GM12878 (cell line): ENCODE measurements around the gene POMT2. TPM values are rescaled to one million over a fixed set of nuclear protein-coding genes. Genes with fewer than 3 reads are reported as not detected.

Experiments
- CBX3 ChIP-seq: fragments of 200-600 bp; sonication (generic); IDR thresholded peaks from 2 replicates; pipeline ENCODE4 v1.6.1; 2016; ENCODE audit warnings: low read depth, borderline replicate concordance
- CUX1 ChIP-seq: IDR thresholded peaks from 2 replicates; pipeline ENCODE4 v1.6.1; 2012; ENCODE audit warnings: improper control_type of control experiment, low read depth, low read length; ENCODE audit not compliant: insufficient replicate concordance
- HDAC2 ChIP-seq: fragments of 200-600 bp; sonication (generic); IDR thresholded peaks from 2 replicates; pipeline ENCODE4 v1.6.1; 2017
- IRF3 ChIP-seq: fragments of 450-650 bp; IDR thresholded peaks from 2 replicates; pipeline ENCODE4 v1.6.1; 2014; ENCODE audit warnings: mild to moderate bottlenecking
- NFIC ChIP-seq: IDR thresholded peaks from 2 replicates; pipeline ENCODE4 v1.6.1; 2012; ENCODE audit warnings: low read depth, mild to moderate bottlenecking, inconsistent platforms, low read length, moderate library complexity
- SP1 ChIP-seq: IDR thresholded peaks from one replicate; pipeline ENCODE4 v1.6.1; 2011; ENCODE audit warnings: low read depth, low read length
- STAT1 ChIP-seq: fragments of 450-650 bp; conservative IDR thresholded peaks from 2 replicates; pipeline ENCODE4 v1.6.1; 2014; ENCODE audit warnings: antibody characterized with exemption, mild to moderate bottlenecking
- YBX1 ChIP-seq: fragments of 450-650 bp; IDR thresholded peaks from 2 replicates; pipeline ENCODE4 v1.6.1; 2016; ENCODE audit warnings: antibody characterized with exemption
- polyA plus RNA-seq, 11 experiments: library from polyadenylated mRNA; depleted of rRNA in 4 of 11; unstranded in 6 of 11; stranded (reverse) in 5 of 11; fragments of >200 nt; fragmentation: Nextera tagmentation in 4 of 11; fragmentation: Illumina TruSeq in 1 of 11; extraction: Ambion mirVana in 4 of 11; extraction: Trizol in 1 of 11; gene quantifications; 1 replicate in 1 of 11; 2 replicates in 10 of 11; pipeline versions ENCODE4 v1.2.1 to v1.2.3, GENCODE V29; 2011 to 2016; ENCODE audit warnings: inconsistent platforms in 2 of 11, missing spikeins in 2 of 11, low read depth in 1 of 11
- total RNA-seq, 4 experiments: library from RNA; depleted of rRNA in 3 of 4; stranded (reverse); fragments of >200 nt in 3 of 4; fragmentation: Illumina TruSeq in 1 of 4; extraction: Trizol in 1 of 4; gene quantifications; 2 replicates each; pipeline versions ENCODE4 v1.2.1 to v1.2.3, GENCODE V29; 2013 to 2021

POMT2 gene
- total and polyA plus RNA-seq, 10 of the 15 experiments (the other 5 are each of a cell fraction or from before 2014, with no cell fraction given), result 0.23 to 13.9 (median 6.5) TPM

- TF ChIP-seq CUX1 (no peak), CBX3 (no peak), HDAC2 (no peak), NFIC (no peak), SP1 (no peak), STAT1 (no peak), IRF3 (no peak), YBX1 (no peak)
Observed at GRCh38 chr14:77369285-77369684, 48.6 kb upstream of the POMT2 start (continued).
